GM19238 (cell line): ENCODE measurements around the gene GALT.

Experiments
- DNase-seq: peaks from one replicate; pipeline ENCODE4 v3.0.0; 2011; ENCODE audit warnings: low spot score; ENCODE audit not compliant: insufficient read length

GALT gene

DNA sequence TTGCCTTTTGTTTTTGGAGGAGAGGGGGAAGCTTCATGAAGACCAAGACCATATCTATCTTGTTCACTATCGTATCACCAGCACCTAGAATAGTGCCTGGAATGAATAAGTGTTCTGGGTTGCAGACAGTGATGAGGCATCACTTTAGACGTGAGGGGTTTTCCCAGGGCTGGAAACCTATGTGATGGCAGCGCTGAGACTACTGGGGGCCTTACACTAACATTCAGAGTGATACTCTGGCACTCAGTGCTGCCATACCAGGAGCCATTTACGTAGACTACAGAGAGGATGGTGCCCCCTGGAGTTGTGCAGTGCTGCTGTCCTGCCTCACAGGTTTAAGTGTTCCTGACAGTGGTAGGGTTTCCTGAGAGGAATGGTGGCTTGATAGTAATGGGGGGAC, 37.7 kb downstream of the GALT start:
- no peak for DNase-seq

DNA sequence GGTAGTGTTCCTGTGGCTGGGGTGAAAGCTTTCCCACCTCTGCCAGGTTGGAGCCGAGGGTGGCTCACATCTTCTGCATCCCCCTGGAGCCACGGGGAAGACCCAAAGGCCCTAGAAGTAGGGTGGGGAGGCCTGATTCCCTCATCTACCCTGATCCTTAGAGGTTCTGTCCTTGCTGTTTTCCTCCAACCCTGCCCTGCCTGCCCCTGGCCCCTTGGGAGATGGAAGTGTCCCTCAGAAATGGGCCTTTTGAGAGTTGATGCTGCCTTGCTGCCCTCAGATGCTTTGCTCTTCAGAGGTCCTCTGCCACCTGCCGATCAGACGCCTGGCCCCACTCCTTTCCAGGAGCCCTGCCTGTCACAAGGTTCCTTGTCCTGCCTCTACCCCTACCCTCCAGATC, 38.3 kb downstream of the GALT start:
- DNase-seq = no peak

DNA sequence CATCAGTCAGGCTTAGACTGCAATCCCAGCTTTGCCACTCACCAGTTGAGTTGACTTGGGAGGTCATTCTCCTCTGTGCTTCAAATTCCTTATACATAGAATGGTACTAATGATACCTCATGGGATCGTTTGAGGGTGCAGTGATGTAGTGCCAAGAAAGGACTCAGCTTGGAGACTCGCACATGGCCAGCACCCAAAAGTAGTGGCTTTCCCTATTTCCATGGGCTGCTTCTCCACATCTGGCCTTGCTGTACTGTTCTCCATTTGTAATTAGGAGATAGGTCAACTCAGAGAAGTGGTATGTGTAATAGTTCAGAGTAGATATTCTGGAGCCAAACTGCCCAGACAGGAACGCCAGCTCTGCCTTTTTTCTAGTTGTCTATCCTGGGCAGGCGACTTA, 39.1 kb downstream of the GALT start:
- no peak for DNase-seq

DNA sequence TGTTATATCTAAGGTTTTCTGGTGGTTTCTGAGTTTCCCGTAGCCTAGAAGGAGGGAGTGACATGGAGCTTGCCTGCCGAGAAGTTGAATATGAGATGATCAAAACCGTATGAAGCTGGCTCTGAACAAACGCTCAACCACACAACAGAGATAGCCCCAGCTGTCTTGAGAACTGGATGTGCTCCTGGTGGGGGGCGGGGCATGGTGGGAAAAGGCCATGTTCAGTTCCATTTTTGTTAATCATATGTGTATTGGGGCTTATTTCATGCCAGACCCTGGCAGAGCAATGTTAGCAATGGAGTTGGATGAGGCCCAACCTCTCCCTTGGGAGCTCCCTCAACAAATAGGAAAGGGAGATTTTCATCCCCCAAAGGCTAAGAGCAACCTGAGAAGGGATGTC, 39.8 kb downstream of the GALT start:
- DNase-seq = no peak

DNA sequence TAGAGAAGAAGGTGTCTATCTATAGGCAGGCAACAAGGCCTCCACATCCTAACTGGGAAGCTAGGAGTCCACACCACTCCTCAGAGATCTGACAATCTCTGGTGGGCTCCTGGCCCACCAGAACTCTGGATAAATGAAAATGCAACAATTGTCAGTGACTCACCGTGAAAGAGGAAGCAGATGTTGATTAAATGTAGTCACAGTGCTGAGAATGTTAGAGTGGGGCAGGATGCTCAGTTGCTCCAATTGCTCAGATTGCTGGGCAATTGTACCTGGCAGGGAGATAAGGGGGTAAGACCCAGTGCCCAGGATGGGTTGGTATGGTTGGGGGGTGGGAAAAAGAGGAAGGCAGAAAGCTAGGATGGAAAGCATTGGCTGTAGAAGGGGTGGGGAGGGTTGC, 40.3 kb downstream of the GALT start:
- DNase-seq = no peak

DNA sequence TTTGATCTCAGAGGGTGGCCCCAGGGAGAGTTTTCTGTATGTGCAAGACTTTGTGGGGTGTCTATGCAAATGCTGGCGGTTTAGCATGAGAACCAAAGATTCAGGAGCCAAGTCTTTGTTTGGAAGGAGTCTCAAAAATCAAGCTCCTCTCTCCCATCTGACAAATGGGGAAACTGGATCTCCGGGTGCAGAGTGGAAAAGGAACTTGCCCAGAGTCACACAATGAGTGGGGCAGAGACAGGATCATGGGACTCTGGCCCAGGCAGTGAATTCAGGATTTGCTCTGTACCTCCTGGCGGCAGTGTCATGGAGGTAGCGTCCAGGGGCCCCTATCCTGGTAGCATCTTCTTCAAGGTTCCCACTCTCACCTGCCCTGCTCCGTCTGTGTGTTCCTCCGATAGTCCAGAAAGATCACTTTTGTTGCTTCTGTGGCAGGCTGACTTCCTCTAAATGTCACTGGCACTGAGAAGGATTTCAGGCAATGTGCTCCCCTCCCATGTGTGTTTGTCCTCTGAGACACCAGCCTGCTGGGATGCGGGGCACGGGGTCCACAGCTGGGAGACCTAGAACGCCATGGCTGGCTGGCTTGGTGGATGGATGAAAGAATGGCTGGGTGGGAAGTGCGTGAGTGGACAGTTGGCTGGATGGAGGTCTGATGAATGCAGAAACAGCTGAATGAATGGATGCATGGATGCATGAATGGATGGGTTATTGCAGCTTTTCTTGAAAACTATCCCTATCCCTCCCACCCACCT, 41.0 kb downstream of the GALT start:
- DNase-seq = no peak

DNA sequence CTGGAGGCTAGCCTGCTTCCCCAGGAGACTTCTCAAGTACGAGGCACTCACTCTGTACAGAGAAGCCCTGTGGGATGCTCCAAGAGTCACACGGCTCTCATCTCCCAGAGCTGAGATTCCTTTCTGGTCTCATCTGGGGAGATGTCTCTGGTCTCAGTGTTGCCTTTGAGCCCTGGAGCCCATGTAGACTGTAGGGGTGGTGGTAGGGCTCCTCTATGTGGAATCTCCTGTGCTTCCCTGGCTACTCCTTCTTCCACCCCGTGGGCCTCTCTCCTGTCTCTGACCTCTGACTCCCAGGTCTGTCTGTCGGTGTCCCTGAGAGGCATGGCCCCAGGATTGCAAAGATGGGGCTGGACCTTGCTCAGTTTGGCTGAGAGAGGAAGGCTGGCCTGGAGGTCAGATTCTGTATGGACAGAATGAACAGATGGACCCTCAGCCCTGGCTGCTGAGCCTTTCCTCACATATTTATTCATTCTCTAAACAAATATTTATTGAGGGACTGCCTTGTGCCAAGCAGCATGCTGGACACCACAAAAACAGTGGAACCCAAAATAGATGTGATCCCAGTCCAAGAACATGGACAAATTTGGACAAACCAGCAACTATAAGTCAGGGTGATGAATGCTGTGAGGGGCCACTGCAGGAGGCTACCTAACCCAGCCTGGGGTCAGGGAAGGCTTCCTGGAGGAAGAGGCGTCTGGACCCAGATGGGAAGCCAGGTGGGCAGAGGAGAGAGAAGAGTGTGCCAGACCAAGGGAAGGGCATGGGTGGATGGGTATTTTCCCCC, 42.0 kb downstream of the GALT start:
- no peak for DNase-seq

DNA sequence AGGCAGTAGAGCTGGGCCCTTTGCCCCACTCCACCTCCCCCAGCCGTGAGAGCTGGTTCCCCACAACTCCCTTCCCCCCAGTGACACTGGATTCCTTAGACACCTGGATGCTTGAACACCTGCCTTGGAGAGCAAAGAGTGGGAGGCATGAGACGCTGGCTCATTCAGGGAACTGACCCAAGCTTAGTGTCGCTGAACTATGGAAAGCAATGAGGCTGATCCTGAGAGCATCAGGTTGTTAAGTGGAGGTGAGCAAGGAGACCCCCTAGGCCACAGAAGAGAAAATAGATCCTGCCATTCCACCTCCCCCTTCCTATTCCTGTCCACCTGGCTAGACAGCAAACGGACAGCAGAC, 42.6 kb downstream of the GALT start:
- no peak for DNase-seq

DNA sequence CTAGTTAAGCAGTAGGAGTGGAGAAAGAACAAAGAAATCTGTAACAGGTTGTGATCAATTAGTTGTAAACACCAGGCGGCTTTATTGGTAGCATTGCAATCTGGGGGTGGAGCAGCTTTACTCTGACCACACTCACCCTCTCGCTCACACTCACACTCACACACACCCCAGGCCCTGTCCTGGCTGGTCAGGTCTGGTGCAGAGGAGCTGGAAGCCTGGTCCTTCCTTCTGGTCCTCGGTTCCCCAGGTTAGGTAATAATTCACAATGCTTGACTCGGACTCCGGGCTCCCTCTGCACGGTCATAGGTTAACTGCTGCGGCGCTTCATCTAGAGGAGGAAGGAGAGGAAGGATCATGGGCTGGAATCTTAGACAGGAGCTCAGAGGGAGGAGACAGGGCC, 43.0 kb downstream of the GALT start:
- DNase-seq = no peak

DNA sequence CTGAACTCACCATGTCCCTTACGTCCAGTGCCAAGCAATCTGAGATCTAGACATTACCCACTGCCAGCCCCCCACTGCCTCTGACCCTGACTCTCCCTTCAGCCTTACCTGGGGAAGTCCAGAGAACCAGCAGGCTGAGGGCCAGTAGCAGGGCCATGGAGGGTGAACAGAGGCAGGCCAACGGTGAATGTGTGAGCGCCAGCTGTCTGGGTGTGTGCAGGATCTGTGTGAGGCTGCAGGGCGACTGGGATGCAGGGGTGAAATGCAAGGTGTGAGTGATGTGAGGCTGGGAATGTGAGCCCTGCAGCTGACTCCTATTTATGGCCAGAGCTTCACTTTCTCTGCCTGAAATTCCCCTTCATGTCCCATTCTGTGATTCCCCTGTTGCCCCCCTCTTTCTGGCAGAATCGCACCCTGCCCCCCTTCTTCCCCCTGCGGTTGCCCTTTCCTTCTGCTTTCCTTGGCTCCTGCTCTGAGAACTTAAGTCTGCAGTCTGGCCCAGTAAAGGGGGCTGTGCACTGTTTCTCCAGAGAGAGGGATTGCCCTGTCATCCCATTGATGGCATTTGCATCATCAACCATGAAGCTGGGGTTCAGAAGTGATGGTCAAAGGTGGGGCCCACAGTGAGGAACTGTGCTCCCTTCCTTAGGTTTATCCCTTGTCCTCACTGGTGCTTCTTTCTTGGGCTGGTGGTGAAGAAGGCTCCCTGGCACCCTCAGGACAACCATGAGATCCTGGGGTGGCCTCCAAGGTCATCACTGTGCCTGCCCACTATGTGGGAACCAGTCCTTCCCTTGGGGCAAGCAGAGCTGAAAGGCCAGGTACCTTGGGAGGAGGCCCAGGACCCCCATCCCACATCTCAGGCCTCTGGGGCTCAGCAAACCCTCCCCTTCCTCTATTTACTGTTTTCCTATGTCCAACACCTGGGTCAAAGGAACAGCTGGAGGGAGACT, 44.8 kb downstream of the GALT start, which contains the start of gene CCL19:
TSS of gene CCL19 (minus strand) at position 294 of the 953 bp plus-strand sequence. CDS start at position 157, 137 bp downstream.
- no peak for DNase-seq

DNA sequence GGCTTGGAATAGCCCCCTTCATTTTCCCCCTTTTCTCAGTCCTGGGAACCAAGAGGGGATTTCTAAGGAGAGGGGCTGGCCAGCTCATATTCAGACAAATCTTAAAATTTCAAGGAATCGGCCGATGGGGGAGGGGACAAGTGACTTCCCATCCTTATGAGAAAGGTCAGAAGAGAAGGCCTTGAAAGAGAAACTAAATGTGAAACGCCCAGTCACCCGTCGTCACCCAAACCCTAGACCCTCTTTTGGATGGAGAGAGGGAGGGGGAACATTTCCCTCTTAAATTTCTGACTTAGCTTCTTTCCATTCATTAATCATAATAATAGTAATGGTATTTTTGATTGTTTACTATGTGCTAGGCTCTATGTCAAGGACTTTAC, 45.5 kb downstream of the GALT start:
- no peak for DNase-seq

DNA sequence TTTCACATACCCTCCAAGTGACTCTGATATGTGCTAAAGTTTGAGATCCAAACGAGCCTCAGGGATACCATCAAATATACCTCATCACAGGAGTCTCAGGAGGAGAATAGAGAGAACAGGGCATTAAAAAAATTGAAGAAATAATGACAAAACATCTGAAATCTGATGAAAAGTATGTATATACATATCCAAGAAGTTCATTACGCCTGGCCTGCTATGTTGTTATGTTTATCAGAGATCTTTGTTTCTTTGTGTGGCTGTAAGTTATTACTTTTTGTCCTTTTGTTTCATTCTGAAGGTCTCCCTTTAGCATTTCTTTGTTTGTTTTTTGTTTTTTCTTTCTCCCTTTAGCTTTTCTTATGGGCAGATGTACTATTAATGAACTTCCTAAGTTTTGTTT, 47.1 kb downstream of the GALT start:
- DNase-seq = no peak

DNA sequence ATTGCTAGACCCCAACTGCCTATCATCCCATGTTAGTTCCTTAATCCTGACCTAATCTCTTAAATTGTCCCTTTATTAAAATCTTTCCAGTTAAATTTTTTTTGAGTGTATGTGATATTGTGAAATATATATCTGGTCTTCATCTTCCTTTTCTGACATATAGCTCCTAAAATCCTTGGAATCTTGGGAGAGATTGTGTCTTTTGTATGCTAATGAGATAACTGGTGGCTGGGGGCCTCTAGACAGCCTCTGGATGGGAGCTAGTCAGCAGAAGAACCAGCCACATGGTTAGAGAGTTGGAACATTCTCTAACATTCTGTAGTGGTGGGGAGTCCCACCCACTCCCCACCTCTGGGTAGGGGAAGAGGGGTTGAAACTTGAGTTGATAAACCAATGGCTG, 48.3 kb downstream of the GALT start:
- DNase-seq = no peak
